Liver (tissue), 3 donors: Measurements from ENCODE around the gene BSN.

ENCODE experiments used
- FOXA2 ChIP-seq: IDR thresholded peaks from 2 replicates; pipeline ENCODE4 v1.6.1; 2016; ENCODE audit warnings: antibody characterized with exemption
- GABPA ChIP-seq, 2 donors: IDR thresholded peaks in 1 of 2; conservative IDR thresholded peaks in 1 of 2; 2 replicates each; pipeline ENCODE4 v1.6.1; 2016; ENCODE audit warnings: antibody characterized with exemption in 2 of 2, mild to moderate bottlenecking in 1 of 2, moderate library complexity in 1 of 2
- HNF4A ChIP-seq, 2 donors: conservative IDR thresholded peaks; 2 replicates each; pipeline ENCODE4 v1.6.1; 2016; ENCODE audit warnings: antibody characterized with exemption in 2 of 2, mild to moderate bottlenecking in 2 of 2
- HNF4G ChIP-seq: IDR thresholded peaks from 2 replicates; pipeline ENCODE4 v1.6.1; 2016; ENCODE audit warnings: antibody characterized with exemption
- JUND ChIP-seq, 2 donors: IDR thresholded peaks; 2 replicates each; pipeline ENCODE4 v1.6.1; 2016; ENCODE audit warnings: antibody characterized with exemption in 2 of 2
- MAX ChIP-seq: IDR thresholded peaks from 2 replicates; pipeline ENCODE4 v1.6.1; 2016; ENCODE audit warnings: antibody characterized with exemption
- RAD21 ChIP-seq, 2 donors: IDR thresholded peaks; 2 replicates each; pipeline ENCODE4 v1.6.1; 2016; ENCODE audit warnings: antibody characterized with exemption in 2 of 2, mild to moderate bottlenecking in 2 of 2
- RXRA ChIP-seq, 2 donors: IDR thresholded peaks; 2 replicates each; pipeline ENCODE4 v1.6.1; 2017 to 2018; ENCODE audit warnings: antibody characterized with exemption in 2 of 2, mild to moderate bottlenecking in 1 of 2
- SP1 ChIP-seq: IDR thresholded peaks from 2 replicates; pipeline ENCODE4 v1.6.1; 2018; ENCODE audit warnings: antibody characterized with exemption, mild to moderate bottlenecking
- TAF1 ChIP-seq: conservative IDR thresholded peaks from 2 replicates; pipeline ENCODE4 v1.6.1; 2016; ENCODE audit warnings: antibody characterized with exemption, mild to moderate bottlenecking
- YY1 ChIP-seq: IDR thresholded peaks from 2 replicates; pipeline ENCODE4 v1.6.1; 2016; ENCODE audit warnings: antibody characterized with exemption, mild to moderate bottlenecking
- TF ChIP-seq, protein P1 (sequence below): fragments of 150-350 bp; IDR thresholded peaks from 2 replicates; pipeline ENCODE4 v1.5.1; 2017; ENCODE audit warnings: improper control_type of control experiment, low read depth, low read length; ENCODE audit not compliant: missing input control
- TF ChIP-seq, protein P2 (sequence below): IDR thresholded peaks from 2 replicates; pipeline ENCODE4 v1.6.1; 2016; ENCODE audit warnings: antibody characterized with exemption, mild to moderate bottlenecking
- TF ChIP-seq, protein P3 (sequence below): IDR thresholded peaks from 2 replicates; pipeline ENCODE4 v1.6.1; 2016; ENCODE audit warnings: antibody characterized with exemption
- donor health status: healthy.
- donor health status: healthy.

DNA sequence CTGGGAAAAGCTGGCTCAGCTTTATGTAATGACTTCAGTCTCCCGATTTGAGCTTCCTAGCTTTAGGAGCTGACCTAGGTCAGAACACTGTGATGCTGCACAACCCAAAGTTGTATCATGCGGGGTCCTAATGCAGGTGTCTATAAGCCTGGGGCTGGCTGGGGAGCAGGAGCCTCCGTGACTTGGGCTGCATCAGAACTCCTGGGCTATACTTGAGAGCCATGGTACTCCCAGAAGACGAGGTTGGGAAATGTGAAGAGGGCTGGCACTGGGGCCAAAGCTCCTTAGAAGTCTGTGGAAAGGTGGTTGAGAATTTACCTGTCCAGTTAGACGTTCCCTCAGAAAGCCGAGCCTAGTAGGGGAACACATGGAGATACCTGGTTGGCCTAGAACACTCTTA is 57.0 kb downstream of the BSN start:
- TF ChIP-seq, protein P1, sequence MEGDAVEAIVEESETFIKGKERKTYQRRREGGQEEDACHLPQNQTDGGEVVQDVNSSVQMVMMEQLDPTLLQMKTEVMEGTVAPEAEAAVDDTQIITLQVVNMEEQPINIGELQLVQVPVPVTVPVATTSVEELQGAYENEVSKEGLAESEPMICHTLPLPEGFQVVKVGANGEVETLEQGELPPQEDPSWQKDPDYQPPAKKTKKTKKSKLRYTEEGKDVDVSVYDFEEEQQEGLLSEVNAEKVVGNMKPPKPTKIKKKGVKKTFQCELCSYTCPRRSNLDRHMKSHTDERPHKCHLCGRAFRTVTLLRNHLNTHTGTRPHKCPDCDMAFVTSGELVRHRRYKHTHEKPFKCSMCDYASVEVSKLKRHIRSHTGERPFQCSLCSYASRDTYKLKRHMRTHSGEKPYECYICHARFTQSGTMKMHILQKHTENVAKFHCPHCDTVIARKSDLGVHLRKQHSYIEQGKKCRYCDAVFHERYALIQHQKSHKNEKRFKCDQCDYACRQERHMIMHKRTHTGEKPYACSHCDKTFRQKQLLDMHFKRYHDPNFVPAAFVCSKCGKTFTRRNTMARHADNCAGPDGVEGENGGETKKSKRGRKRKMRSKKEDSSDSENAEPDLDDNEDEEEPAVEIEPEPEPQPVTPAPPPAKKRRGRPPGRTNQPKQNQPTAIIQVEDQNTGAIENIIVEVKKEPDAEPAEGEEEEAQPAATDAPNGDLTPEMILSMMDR, result no peak
- no peak for TF ChIP-seq TAF1
- no peak for TF ChIP-seq JUND (IDR thresholded peaks at IDR 0.05)
- no peak for TF ChIP-seq RAD21 (IDR thresholded peaks at IDR 0.05)
- TF ChIP-seq GABPA (IDR thresholded peaks at IDR 0.05 in 1 of 2, conservative IDR thresholded peaks at IDR 0.05 in 1 of 2), result no peak
- TF ChIP-seq, protein P2, sequence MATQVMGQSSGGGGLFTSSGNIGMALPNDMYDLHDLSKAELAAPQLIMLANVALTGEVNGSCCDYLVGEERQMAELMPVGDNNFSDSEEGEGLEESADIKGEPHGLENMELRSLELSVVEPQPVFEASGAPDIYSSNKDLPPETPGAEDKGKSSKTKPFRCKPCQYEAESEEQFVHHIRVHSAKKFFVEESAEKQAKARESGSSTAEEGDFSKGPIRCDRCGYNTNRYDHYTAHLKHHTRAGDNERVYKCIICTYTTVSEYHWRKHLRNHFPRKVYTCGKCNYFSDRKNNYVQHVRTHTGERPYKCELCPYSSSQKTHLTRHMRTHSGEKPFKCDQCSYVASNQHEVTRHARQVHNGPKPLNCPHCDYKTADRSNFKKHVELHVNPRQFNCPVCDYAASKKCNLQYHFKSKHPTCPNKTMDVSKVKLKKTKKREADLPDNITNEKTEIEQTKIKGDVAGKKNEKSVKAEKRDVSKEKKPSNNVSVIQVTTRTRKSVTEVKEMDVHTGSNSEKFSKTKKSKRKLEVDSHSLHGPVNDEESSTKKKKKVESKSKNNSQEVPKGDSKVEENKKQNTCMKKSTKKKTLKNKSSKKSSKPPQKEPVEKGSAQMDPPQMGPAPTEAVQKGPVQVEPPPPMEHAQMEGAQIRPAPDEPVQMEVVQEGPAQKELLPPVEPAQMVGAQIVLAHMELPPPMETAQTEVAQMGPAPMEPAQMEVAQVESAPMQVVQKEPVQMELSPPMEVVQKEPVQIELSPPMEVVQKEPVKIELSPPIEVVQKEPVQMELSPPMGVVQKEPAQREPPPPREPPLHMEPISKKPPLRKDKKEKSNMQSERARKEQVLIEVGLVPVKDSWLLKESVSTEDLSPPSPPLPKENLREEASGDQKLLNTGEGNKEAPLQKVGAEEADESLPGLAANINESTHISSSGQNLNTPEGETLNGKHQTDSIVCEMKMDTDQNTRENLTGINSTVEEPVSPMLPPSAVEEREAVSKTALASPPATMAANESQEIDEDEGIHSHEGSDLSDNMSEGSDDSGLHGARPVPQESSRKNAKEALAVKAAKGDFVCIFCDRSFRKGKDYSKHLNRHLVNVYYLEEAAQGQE, result no peak
- no peak for TF ChIP-seq MAX
- TF ChIP-seq HNF4G, result no peak
- TF ChIP-seq FOXA2, result no peak
- no peak for TF ChIP-seq YY1
- TF ChIP-seq, protein P3, sequence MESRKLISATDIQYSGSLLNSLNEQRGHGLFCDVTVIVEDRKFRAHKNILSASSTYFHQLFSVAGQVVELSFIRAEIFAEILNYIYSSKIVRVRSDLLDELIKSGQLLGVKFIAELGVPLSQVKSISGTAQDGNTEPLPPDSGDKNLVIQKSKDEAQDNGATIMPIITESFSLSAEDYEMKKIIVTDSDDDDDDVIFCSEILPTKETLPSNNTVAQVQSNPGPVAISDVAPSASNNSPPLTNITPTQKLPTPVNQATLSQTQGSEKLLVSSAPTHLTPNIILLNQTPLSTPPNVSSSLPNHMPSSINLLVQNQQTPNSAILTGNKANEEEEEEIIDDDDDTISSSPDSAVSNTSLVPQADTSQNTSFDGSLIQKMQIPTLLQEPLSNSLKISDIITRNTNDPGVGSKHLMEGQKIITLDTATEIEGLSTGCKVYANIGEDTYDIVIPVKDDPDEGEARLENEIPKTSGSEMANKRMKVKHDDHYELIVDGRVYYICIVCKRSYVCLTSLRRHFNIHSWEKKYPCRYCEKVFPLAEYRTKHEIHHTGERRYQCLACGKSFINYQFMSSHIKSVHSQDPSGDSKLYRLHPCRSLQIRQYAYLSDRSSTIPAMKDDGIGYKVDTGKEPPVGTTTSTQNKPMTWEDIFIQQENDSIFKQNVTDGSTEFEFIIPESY, result no peak
- no peak for TF ChIP-seq RXRA (IDR thresholded peaks at IDR 0.05)
- TF ChIP-seq SP1, result no peak
- TF ChIP-seq HNF4A (conservative IDR thresholded peaks at IDR 0.05), result no peak
